Nephron progenitor cell (in vitro differentiated cells): Measurements from ENCODE around the gene SART3.

Source experiments
- DNase-seq: peaks from one replicate; pipeline ENCODE4 v3.0.0; 2021
- H3K27ac Mint-ChIP-seq: 2 replicates; pipeline ENCODE4 v1.8.0; 2021; ENCODE audit warnings: mild to moderate bottlenecking, moderate library complexity, mixed read lengths
- H3K27me3 Mint-ChIP-seq: 2 replicates; pipeline ENCODE4 v1.8.0; 2021; ENCODE audit warnings: mild to moderate bottlenecking, low read depth, mixed read lengths; ENCODE audit not compliant: poor library complexity
- H3K36me3 Mint-ChIP-seq: 2 replicates; pipeline ENCODE4 v1.8.0; 2021; ENCODE audit warnings: low read depth, mixed read lengths
- H3K4me1 Mint-ChIP-seq: 2 replicates; pipeline ENCODE4 v1.8.0; 2021; ENCODE audit warnings: mixed read lengths
- H3K4me3 Mint-ChIP-seq: 2 replicates; pipeline ENCODE4 v1.8.0; 2021; ENCODE audit warnings: mild to moderate bottlenecking, moderate library complexity, mixed read lengths
- H3K9me3 Mint-ChIP-seq: 2 replicates; pipeline ENCODE4 v1.8.0; 2021; ENCODE audit warnings: mild to moderate bottlenecking, moderate library complexity, mixed read lengths
- CTCF ChIP-seq: fragments of 200-600 bp; sonication (generic); IDR thresholded peaks from 2 replicates; pipeline ENCODE4 v1.5.0; 2021; ENCODE audit warnings: antibody characterized with exemption

Gene SART3

GRCh38 chr12:108514468-108514972 lies 46.5 kb downstream of the SART3 start:
- Mint-ChIP-seq H3K27ac (no peak overlapping the region), H3K4me1 (peaks cover 9% of the 10 kb centered on the region), H3K4me3 (peak overlapping the region; percentile 95), H3K9me3 (no peaks in the 10 kb centered on the region), H3K36me3 (peaks cover 7% of the 10 kb centered on the region), H3K27me3 (peaks cover 12% of the 10 kb centered on the region)
- no peak for DNase-seq
- no peak for TF ChIP-seq CTCF

GRCh38 chr12:108511633-108512540 lies 49.1 kb downstream of the SART3 start:
- peak; percentile 82 for TF ChIP-seq CTCF
- H3K36me3 Mint-ChIP-seq = no peaks in the 10 kb centered on the region
- DNase-seq = peak; percentile 81
- no peaks in the 10 kb centered on the region for H3K9me3 Mint-ChIP-seq
- no peak overlapping the region for H3K27ac Mint-ChIP-seq
- H3K27me3 Mint-ChIP-seq = peaks cover 9% of the 10 kb centered on the region
- H3K4me1 Mint-ChIP-seq = peaks cover 9% of the 10 kb centered on the region
- H3K4me3 Mint-ChIP-seq = peak overlapping the region; percentile 45

GRCh38 chr12:108510836-108511235 lies 50.1 kb downstream of the SART3 start:
- no peaks in the 10 kb centered on the region for H3K36me3 Mint-ChIP-seq

GRCh38 chr12:108509806-108510205 lies 51.2 kb downstream of the SART3 start:
- peaks cover 9% of the 10 kb centered on the region for H3K27me3 Mint-ChIP-seq
- H3K4me1 Mint-ChIP-seq = no peaks in the 10 kb centered on the region
- H3K27ac Mint-ChIP-seq = no peak overlapping the region
- no peak for TF ChIP-seq CTCF
- H3K9me3 Mint-ChIP-seq = peaks cover 3% of the 10 kb centered on the region
- H3K36me3 Mint-ChIP-seq = no peaks in the 10 kb centered on the region
- H3K4me3 Mint-ChIP-seq = no peak overlapping the region
- no peak for DNase-seq

More at GRCh38 chr12:108510836-108511235, 50.1 kb downstream of the SART3 start:
- no peak for TF ChIP-seq CTCF
- no peak overlapping the region for H3K27ac Mint-ChIP-seq
- H3K4me1 Mint-ChIP-seq = peaks cover 3% of the 10 kb centered on the region
- peaks cover 9% of the 10 kb centered on the region for H3K27me3 Mint-ChIP-seq
- H3K4me3 Mint-ChIP-seq = no peak overlapping the region
- H3K9me3 Mint-ChIP-seq = no peaks in the 10 kb centered on the region
- no peak for DNase-seq

- H3K36me3 Mint-ChIP-seq = peaks cover 2% of the 10 kb centered on the region
These were observed 52.9 kb downstream of the SART3 start for GRCh38 chr12:108507971-108508642.

More at GRCh38 chr12:108507971-108508642, 52.9 kb downstream of the SART3 start:
- Mint-ChIP-seq H3K4me1 (no peaks in the 10 kb centered on the region), H3K4me3 (no peak overlapping the region), H3K27ac (no peak overlapping the region), H3K9me3 (peaks cover 18% of the 10 kb centered on the region), H3K27me3 (peaks cover 12% of the 10 kb centered on the region)
- DNase-seq = no peak
- no peak for TF ChIP-seq CTCF
